HCT116 (cell line): ENCODE results near the gene VAV1. TPM values are rescaled to one million over a fixed set of nuclear protein-coding genes. Genes with fewer than 3 reads are reported as not detected.
"Not testable (repeated sequence)": the region's sequence is repeated elsewhere in the genome, so short reads cannot be mapped to it uniquely, and the experiment has no call there.

Experiments
- ATAC-seq: fragments of 200-7000 bp; cut with Tn5 transposase; 2 replicates; pipeline ENCODE4 v1.9.1; 2020; ENCODE audit warnings: mild to moderate bottlenecking, moderate library complexity
- BruUV-seq: library from RNA; stranded (reverse); fragments of 400-500 nt; replicated peaks from 2 replicates; lab custom pipeline; 2021; lab: Mats Ljungman, UMichigan
- CTCF ChIA-PET: fragments of 300-600 bp; sonication (Branson Sonifier 250); formaldehyde crosslinking; loops from one replicate; lab custom pipeline; 2021; ENCODE audit warnings: antibody characterized with exemption; lab: Charles Lee
- POLR2A ChIA-PET: fragments of 300-600, 350-600 bp; sonication (Branson Sonifier 250); formaldehyde crosslinking; loops from one replicate; lab custom pipeline; 2021; ENCODE audit warnings: antibody characterized with exemption; lab: Charles Lee
- RAD21 ChIA-PET, 2 experiments: fragments of 300-600 bp; sonication (Branson Sonifier 250); formaldehyde crosslinking; loops; one replicate each; lab custom pipeline; 2023; ENCODE audit warnings: low total read pairs in 2 of 2; ENCODE audit not compliant: uncharacterized antibody in 2 of 2, unreplicated experiment in 2 of 2, low non-redundant PET in 1 of 2; lab: Charles Lee
- DNase-seq: peaks from one replicate; pipeline ENCODE4 v3.0.0-alpha.2; 2010; ENCODE audit warnings: low read depth, low spot score
- H2AFZ ChIP-seq: fragments of 200-600 bp; shearing (Covaris generic), sonication (generic); 2 replicates; pipeline ENCODE4 v1.6.1; 2017; ENCODE audit warnings: low read depth, mixed run types, mixed read lengths, antibody characterized with exemption, low read length; ENCODE audit not compliant: poor library complexity, severe bottlenecking
- H3K27ac ChIP-seq: 2 replicates; pipeline ENCODE4 v1.5.1; 2012; ENCODE audit warnings: low read depth, low read length
- H3K27me3 ChIP-seq: fragments of 200-600 bp; sonication (generic); 2 replicates; pipeline ENCODE4 v1.6.1; 2016; ENCODE audit warnings: mixed run types, low read length, mixed read lengths; ENCODE audit not compliant: insufficient read depth
- H3K36me3 ChIP-seq, 2 experiments: fragments of 200-500 bp in 1 of 2; fragments of 200-600 bp in 1 of 2; sonication (Bioruptor generic) in 1 of 2; sonication (generic) in 1 of 2; 2 replicates each; pipeline versions ENCODE4 v1.5.1 to v1.6.1; 2014 to 2016; ENCODE audit warnings: low read length in 2 of 2, inconsistent platforms in 1 of 2, mixed read lengths in 1 of 2, mixed run types in 1 of 2; ENCODE audit not compliant: insufficient read depth in 2 of 2, control insufficient read depth in 1 of 2
- H3K4me1 ChIP-seq, 2 experiments: fragments of 200-600 bp in 1 of 2; sonication (generic) in 1 of 2; 2 replicates each; pipeline versions ENCODE4 v1.5.1 to v1.6.1; 2012 to 2017; ENCODE audit warnings: low read length in 2 of 2, inconsistent platforms in 1 of 2, mild to moderate bottlenecking in 1 of 2, mixed read lengths in 1 of 2, mixed run types in 1 of 2, moderate library complexity in 1 of 2; ENCODE audit not compliant: insufficient read depth in 2 of 2, control insufficient read depth in 1 of 2
- H3K4me2 ChIP-seq: fragments of 200-600 bp; sonication (generic); 2 replicates; pipeline ENCODE4 v1.6.1; 2017; ENCODE audit warnings: mixed run types, low read length, mixed read lengths
- H3K4me3 ChIP-seq, 2 experiments: fragments of 200-600 bp in 1 of 2; sonication (generic) in 1 of 2; replicated peaks in 1 of 2; 2 replicates each; pipeline ENCODE4 v1.5.1; 2011 to 2016; ENCODE audit warnings: low read length in 2 of 2, control low read depth in 1 of 2, low read depth in 1 of 2, mild to moderate bottlenecking in 1 of 2, mixed read lengths in 1 of 2, mixed run types in 1 of 2
- H3K79me2 ChIP-seq: fragments of 200-600 bp; sonication (generic); 2 replicates; pipeline ENCODE4 v1.6.1; 2017; ENCODE audit warnings: mild to moderate bottlenecking, mixed run types, low read length, moderate library complexity, mixed read lengths; ENCODE audit not compliant: insufficient read depth
- H3K9ac ChIP-seq: fragments of 200-600 bp; sonication (generic); 2 replicates; pipeline ENCODE4 v1.6.1; 2016; ENCODE audit warnings: low read length, mixed read lengths
- H3K9me2 ChIP-seq: fragments of 200-600 bp; sonication (generic), shearing (Covaris generic); 2 replicates; pipeline ENCODE4 v1.6.1; 2017; ENCODE audit warnings: mixed run types, mild to moderate bottlenecking, moderate library complexity; ENCODE audit not compliant: insufficient read depth
- H3K9me3 ChIP-seq, 2 experiments: fragments of 200-500 bp in 1 of 2; fragments of 200-600 bp in 1 of 2; sonication (Bioruptor generic) in 1 of 2; sonication (generic) in 1 of 2; 2 replicates each; pipeline ENCODE4 v1.6.1; 2014 to 2017; ENCODE audit warnings: low read length in 2 of 2, mixed read lengths in 2 of 2, inconsistent platforms in 1 of 2, low read depth in 1 of 2, mild to moderate bottlenecking in 1 of 2, mixed run types in 1 of 2, moderate library complexity in 1 of 2; ENCODE audit not compliant: control insufficient read depth in 1 of 2, insufficient read depth in 1 of 2
- H4K20me1 ChIP-seq: fragments of 200-600 bp; sonication (generic), shearing (Covaris generic); 2 replicates; pipeline ENCODE4 v1.6.1; 2017; ENCODE audit warnings: mixed run types, mild to moderate bottlenecking, moderate library complexity; ENCODE audit not compliant: insufficient read depth
- CBX3 ChIP-seq: IDR thresholded peaks from 2 replicates; pipeline ENCODE4 v1.6.1; 2012; ENCODE audit warnings: low read depth
- CEBPB ChIP-seq: IDR thresholded peaks from 2 replicates; pipeline ENCODE4 v1.6.1; 2012; ENCODE audit warnings: low read depth
- CTCF ChIP-seq, 3 experiments: fragments of 200-600 bp in 1 of 3; sonication (generic) in 1 of 3; IDR thresholded peaks in 2 of 3; conservative IDR thresholded peaks in 1 of 3; 2 replicates each; pipeline ENCODE4 v1.5.1; 2012 to 2017; ENCODE audit warnings: low read depth in 2 of 3, low read length in 2 of 3, antibody characterized with exemption in 1 of 3, borderline replicate concordance in 1 of 3, control low read depth in 1 of 3, mild to moderate bottlenecking in 1 of 3, mixed read lengths in 1 of 3, mixed run types in 1 of 3, moderate library complexity in 1 of 3; ENCODE audit not compliant: insufficient read depth in 1 of 3
- EGR1 ChIP-seq: IDR thresholded peaks from 2 replicates; pipeline ENCODE4 v1.6.1; 2012; ENCODE audit warnings: low read depth
- EZH2 ChIP-seq: fragments of 200-600 bp; sonication (generic); IDR thresholded peaks from 2 replicates; pipeline ENCODE4 v1.6.1; 2017; ENCODE audit warnings: antibody characterized with exemption, mixed run types
- POLR2A ChIP-seq: IDR thresholded peaks from 2 replicates; pipeline ENCODE4 v1.7.0; 2011; ENCODE audit warnings: borderline replicate concordance; ENCODE audit not compliant: insufficient read depth, insufficient read length; ENCODE audit errors: extremely low read depth
- SP1 ChIP-seq: IDR thresholded peaks from 2 replicates; pipeline ENCODE4 v1.6.1; 2012; ENCODE audit warnings: low read depth
- ZBTB33 ChIP-seq: IDR thresholded peaks from 2 replicates; pipeline ENCODE4 v1.6.1; 2011; ENCODE audit warnings: mild to moderate bottlenecking, low read length, moderate library complexity; ENCODE audit not compliant: insufficient replicate concordance; ENCODE audit errors: extremely low read depth
- intact Hi-C: fragments of 100-400 bp; cut with micrococcal nuclease; formaldehyde crosslinking; loops from 2 replicates; pipeline ENCODE4 v1.10.0; 2022
- total RNA-seq: library from RNA; stranded (reverse); gene quantifications from one replicate; pipeline ENCODE4 v1.2.1, GENCODE V29; 2021; ENCODE audit not compliant: unreplicated experiment
- TF ChIP-seq, protein P1 (sequence below): IDR thresholded peaks from 2 replicates; pipeline ENCODE4 v1.6.1; 2012; ENCODE audit warnings: low read depth

VAV1 gene
- total RNA-seq, 1 experiment from 2014 or later = 20.6 TPM

GRCh38 chr19:6800160-6800790, 27.8 kb downstream of the VAV1 start:
- peaks cover 13 to 29% of the 10 kb centered on the region in 2 experiments for H3K4me1 ChIP-seq
- H4K20me1 ChIP-seq, DNase-seq, H2AFZ ChIP-seq, ATAC-seq, H3K9me3 ChIP-seq, H3K9me2 ChIP-seq, H3K79me2 ChIP-seq, H3K27me3 ChIP-seq, H3K36me3 ChIP-seq, BruUV-seq: not testable (repeated sequence)
- peak overlapping the region; percentile 98 for H3K4me2 ChIP-seq
- intact Hi-C loops = loop anchor here (2.0 kb wide), 1 partner anchor 33 kb away; the partner anchor contains the start of gene SH2D3A
- RAD21 ChIA-PET = interaction anchor here (0.6 to 1.4 kb wide), 3 partner anchors 63 to 96 kb away, joined by 4 to 5 read pairs (median 4); no protein-coding TSS in a partner anchor
- H3K27ac ChIP-seq = peak overlapping the region; percentile 95
- POLR2A ChIA-PET = interaction anchor here (0.5 to 1.4 kb wide), 4 partner anchors 17 to 603 kb away, joined by 3 to 5 read pairs (median 4); no protein-coding TSS in a partner anchor
- CTCF ChIA-PET = interaction anchor here (1.3 kb wide), 1 partner anchor 32 kb away, joined by 3 read pairs; no protein-coding TSS in a partner anchor
- H3K9ac ChIP-seq = peak overlapping the region; percentile 89
- peak overlapping the region in 1 of 2 experiments; percentile 79; a peak in 2 of 4 replicates for H3K4me3 ChIP-seq

GRCh38 chr19:6800991-6801484, 28.5 kb downstream of the VAV1 start:
- Histone ChIP-seq H3K9me2 (no peaks in the 10 kb centered on the region), H3K79me2 (no peaks in the 10 kb centered on the region), H2AFZ (peak overlapping the region; percentile 54), H3K27me3 (no peaks in the 10 kb centered on the region), H3K27ac (peak overlapping the region; percentile 95), H3K4me1 (peaks cover 13 to 29% of the 10 kb centered on the region in 2 experiments), H3K9me3 (no peaks in the 10 kb centered on the region), H3K9ac (peak overlapping the region; percentile 89), H3K4me3 (peak overlapping the region; percentile 62 to 79), H4K20me1 (no peaks in the 10 kb centered on the region), H3K36me3 (no peaks in the 10 kb centered on the region), H3K4me2 (peak overlapping the region; percentile 98)
- TSS peak; percentile 85 for BruUV-seq
- ChIA-PET POLR2A (interaction anchor here (0.5 to 1.4 kb wide), 5 partner anchors 9 to 604 kb away, joined by 3 to 4 read pairs (median 4); no protein-coding TSS in a partner anchor), RAD21 (interaction anchor here (0.6 to 1.4 kb wide), 2 partner anchors 63 kb away, joined by 4 to 5 read pairs; no protein-coding TSS in a partner anchor), CTCF (interaction anchor here (1.3 kb wide), 1 partner anchor 33 kb away, joined by 3 read pairs; no protein-coding TSS in a partner anchor)
- intact Hi-C loops = loop anchor here (2.0 kb wide), 1 partner anchor 34 kb away; the partner anchor contains the start of gene SH2D3A
- ATAC-seq = peak; percentile 69
- DNase-seq = peak; percentile 39
- TF ChIP-seq EGR1 = no peak
- TF ChIP-seq CBX3 = peak; percentile 70; the same call in 1 of the 2 replicates
- TF ChIP-seq CTCF (IDR thresholded peaks at IDR 0.05 in 2 of 3, conservative IDR thresholded peaks at IDR 0.05 in 1 of 3; ENCODE audit: borderline replicate concordance in 1 of 3, insufficient read depth in 1 of 3, low read depth in 2 of 3, low read length in 2 of 3) = no peak
- TF ChIP-seq, protein P1, sequence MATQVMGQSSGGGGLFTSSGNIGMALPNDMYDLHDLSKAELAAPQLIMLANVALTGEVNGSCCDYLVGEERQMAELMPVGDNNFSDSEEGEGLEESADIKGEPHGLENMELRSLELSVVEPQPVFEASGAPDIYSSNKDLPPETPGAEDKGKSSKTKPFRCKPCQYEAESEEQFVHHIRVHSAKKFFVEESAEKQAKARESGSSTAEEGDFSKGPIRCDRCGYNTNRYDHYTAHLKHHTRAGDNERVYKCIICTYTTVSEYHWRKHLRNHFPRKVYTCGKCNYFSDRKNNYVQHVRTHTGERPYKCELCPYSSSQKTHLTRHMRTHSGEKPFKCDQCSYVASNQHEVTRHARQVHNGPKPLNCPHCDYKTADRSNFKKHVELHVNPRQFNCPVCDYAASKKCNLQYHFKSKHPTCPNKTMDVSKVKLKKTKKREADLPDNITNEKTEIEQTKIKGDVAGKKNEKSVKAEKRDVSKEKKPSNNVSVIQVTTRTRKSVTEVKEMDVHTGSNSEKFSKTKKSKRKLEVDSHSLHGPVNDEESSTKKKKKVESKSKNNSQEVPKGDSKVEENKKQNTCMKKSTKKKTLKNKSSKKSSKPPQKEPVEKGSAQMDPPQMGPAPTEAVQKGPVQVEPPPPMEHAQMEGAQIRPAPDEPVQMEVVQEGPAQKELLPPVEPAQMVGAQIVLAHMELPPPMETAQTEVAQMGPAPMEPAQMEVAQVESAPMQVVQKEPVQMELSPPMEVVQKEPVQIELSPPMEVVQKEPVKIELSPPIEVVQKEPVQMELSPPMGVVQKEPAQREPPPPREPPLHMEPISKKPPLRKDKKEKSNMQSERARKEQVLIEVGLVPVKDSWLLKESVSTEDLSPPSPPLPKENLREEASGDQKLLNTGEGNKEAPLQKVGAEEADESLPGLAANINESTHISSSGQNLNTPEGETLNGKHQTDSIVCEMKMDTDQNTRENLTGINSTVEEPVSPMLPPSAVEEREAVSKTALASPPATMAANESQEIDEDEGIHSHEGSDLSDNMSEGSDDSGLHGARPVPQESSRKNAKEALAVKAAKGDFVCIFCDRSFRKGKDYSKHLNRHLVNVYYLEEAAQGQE = no peak
- TF ChIP-seq EZH2 = no peak
- peak; percentile 15 for TF ChIP-seq POLR2A
- TF ChIP-seq SP1 = peak; percentile 62
- no peak for TF ChIP-seq ZBTB33
- TF ChIP-seq CEBPB = peak; percentile 38; the same call in 1 of the 2 replicates
